HEK293 (cell line): Measurements from ENCODE around the gene RBFOX2.
A peak's percentile ranks its signal among the peaks of the same experiment; 100 is the strongest.

ENCODE experiments used
- CTCF ChIA-PET: fragments of 350-600 bp; formaldehyde crosslinking; extraction: SDS; loops from one replicate; lab custom pipeline; 2021; ENCODE audit warnings: antibody characterized with exemption; lab: Yijun Ruan, JAX
- POLR2A ChIA-PET: fragments of 300-600 bp; formaldehyde crosslinking; extraction: SDS; loops from one replicate; lab custom pipeline; 2020; ENCODE audit warnings: antibody characterized with exemption, inconsistent platforms; lab: Yijun Ruan, JAX
- H3K27ac ChIP-seq: fragments of 200-500 bp; sonication (Bioruptor generic); 2 replicates; pipeline ENCODE4 v1.5.1; 2014; ENCODE audit warnings: low read depth, low read length, control low read depth, inconsistent platforms; ENCODE audit errors: extremely low read depth
- H3K36me3 ChIP-seq, 2 experiments: fragments of 200-500 bp in 1 of 2; sonication (Bioruptor generic) in 1 of 2; 1 replicate in 1 of 2; 2 replicates in 1 of 2; pipeline ENCODE4 v1.5.1; 2014 to 2017; ENCODE audit warnings: inconsistent platforms in 2 of 2, low read length in 2 of 2; ENCODE audit not compliant: control insufficient read depth in 2 of 2, insufficient read depth in 1 of 2
- H3K4me1 ChIP-seq: fragments of 200-500 bp; sonication (Bioruptor generic); 2 replicates; pipeline ENCODE4 v1.5.1; 2014; ENCODE audit warnings: mild to moderate bottlenecking, low read length, inconsistent platforms; ENCODE audit not compliant: control insufficient read depth, insufficient read depth
- H3K4me3 ChIP-seq: 2 replicates; pipeline ENCODE4 v1.5.1; 2011; ENCODE audit warnings: low read depth, mild to moderate bottlenecking, control low read depth, low read length, moderate library complexity
- H3K9me3 ChIP-seq: fragments of 200-500 bp; sonication (Bioruptor generic); 2 replicates; pipeline ENCODE4 v1.5.1; 2014; ENCODE audit warnings: low read depth, low read length, inconsistent platforms; ENCODE audit not compliant: control insufficient read depth, insufficient read depth
- FEZF1 ChIP-seq: fragments of 450-650 bp; formaldehyde crosslinking; IDR thresholded peaks from 2 replicates; pipeline ENCODE4 v1.5.1; 2016; ENCODE audit warnings: missing biosample characterization, missing genetic modification characterization
- GFI1B ChIP-seq: fragments of 450-650 bp; formaldehyde crosslinking; IDR thresholded peaks from 2 replicates; pipeline ENCODE4 v1.5.1; 2016; ENCODE audit warnings: missing biosample characterization, missing genetic modification characterization
- GLIS1 ChIP-seq: fragments of 450-650 bp; formaldehyde crosslinking; IDR thresholded peaks from 2 replicates; pipeline ENCODE4 v1.5.1; 2016; ENCODE audit warnings: missing biosample characterization, missing genetic modification characterization
- HOXC10 ChIP-seq: sonication (generic); formaldehyde crosslinking; IDR thresholded peaks from 2 replicates; pipeline ENCODE4 v1.8.1; 2023; ENCODE audit warnings: mild to moderate bottlenecking, missing genetic modification reagents
- SCRT2 ChIP-seq: fragments of 450-650 bp; formaldehyde crosslinking; IDR thresholded peaks from 2 replicates; pipeline ENCODE4 v1.5.1; 2016; ENCODE audit warnings: missing biosample characterization, missing genetic modification characterization
- ZBTB7A ChIP-seq: fragments of 450-650 bp; formaldehyde crosslinking; IDR thresholded peaks from 2 replicates; pipeline ENCODE4 v1.5.1; 2016; ENCODE audit warnings: low read depth, missing biosample characterization, missing genetic modification characterization
- ZNF169 ChIP-seq: fragments of 450-650 bp; formaldehyde crosslinking; IDR thresholded peaks from 2 replicates; pipeline ENCODE4 v1.5.1; 2016; ENCODE audit warnings: missing biosample characterization, missing genetic modification characterization
- ZNF19 ChIP-seq: fragments of 450-650 bp; formaldehyde crosslinking; IDR thresholded peaks from 2 replicates; pipeline ENCODE4; 2016; ENCODE audit warnings: missing biosample characterization, missing genetic modification characterization, low read depth
- ZNF26 ChIP-seq: fragments of 450-650 bp; formaldehyde crosslinking; IDR thresholded peaks from 2 replicates; pipeline ENCODE4 v1.5.1; 2016; ENCODE audit warnings: missing biosample characterization, missing genetic modification characterization
- ZNF518A ChIP-seq: fragments of 450-650 bp; formaldehyde crosslinking; conservative IDR thresholded peaks from 2 replicates; pipeline ENCODE4 v1.5.1; 2016; ENCODE audit warnings: low read depth, missing biosample characterization, missing genetic modification characterization
- ZNF530 ChIP-seq: fragments of 450-650 bp; formaldehyde crosslinking; IDR thresholded peaks from 2 replicates; pipeline ENCODE4 v1.5.1; 2016; ENCODE audit warnings: low read depth, missing biosample characterization, missing genetic modification characterization
- ZNF621 ChIP-seq: fragments of 450-650 bp; formaldehyde crosslinking; IDR thresholded peaks from 2 replicates; pipeline ENCODE4 v1.5.1; 2017; ENCODE audit warnings: missing biosample characterization, missing genetic modification characterization
- ZNF629 ChIP-seq: fragments of 450-650 bp; formaldehyde crosslinking; IDR thresholded peaks from 2 replicates; pipeline ENCODE4 v1.5.1; 2017; ENCODE audit warnings: missing biosample characterization, missing genetic modification characterization
- ZNF707 ChIP-seq: fragments of 450-650 bp; formaldehyde crosslinking; IDR thresholded peaks from 2 replicates; pipeline ENCODE4 v1.5.1; 2016; ENCODE audit warnings: missing biosample characterization, missing genetic modification characterization
- TF ChIP-seq, protein P1 (sequence below): fragments of 450-650 bp; IDR thresholded peaks from 2 replicates; pipeline ENCODE4 v1.5.1; 2018; ENCODE audit warnings: missing biosample characterization, missing genetic modification characterization
- TF ChIP-seq, protein P2 (sequence below): fragments of 450-650 bp; formaldehyde crosslinking; IDR thresholded peaks from 2 replicates; pipeline ENCODE4 v1.5.1; 2016; ENCODE audit warnings: missing biosample characterization, missing genetic modification characterization, borderline replicate concordance

The RBFOX2 gene

DNA sequence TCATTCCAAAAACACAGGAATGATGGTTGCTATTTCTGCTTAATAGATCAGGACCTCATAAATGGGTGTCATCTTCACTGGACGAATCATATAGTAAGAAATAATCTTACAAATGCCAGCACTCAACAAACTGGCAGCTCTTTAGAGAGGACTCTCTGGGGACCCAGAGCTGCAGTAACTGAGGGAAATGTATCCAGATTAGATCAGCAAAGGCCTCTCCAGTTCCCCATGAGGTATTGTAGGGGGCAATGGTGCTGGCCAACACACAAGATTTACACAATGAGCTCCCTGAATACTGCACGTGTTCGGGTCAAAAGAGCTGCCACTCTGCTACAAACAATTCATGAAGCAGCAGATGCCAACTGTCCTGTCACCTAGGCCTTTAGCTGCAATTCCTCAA lies 110.2 kb downstream of the RBFOX2 start:
- Histone ChIP-seq H3K9me3 (no peaks in the 10 kb centered on the region), H3K4me1 (peaks cover 15% of the 10 kb centered on the region), H3K36me3 (no peaks in the 10 kb centered on the region), H3K27ac (no peak overlapping the region), H3K4me3 (no peak overlapping the region)
- ChIA-PET CTCF (interaction anchor here (0.5 to 3.0 kb wide), 4 partner anchors 147 to 567 kb away, joined by 3 to 11 read pairs (median 4); no protein-coding TSS in a partner anchor), POLR2A (no interaction called here)
- peak; percentile 44 for TF ChIP-seq GLIS1 (tag by site-specific recombination)
- TF ChIP-seq HOXC10 (CRISPR knock-in tag): no peak

DNA sequence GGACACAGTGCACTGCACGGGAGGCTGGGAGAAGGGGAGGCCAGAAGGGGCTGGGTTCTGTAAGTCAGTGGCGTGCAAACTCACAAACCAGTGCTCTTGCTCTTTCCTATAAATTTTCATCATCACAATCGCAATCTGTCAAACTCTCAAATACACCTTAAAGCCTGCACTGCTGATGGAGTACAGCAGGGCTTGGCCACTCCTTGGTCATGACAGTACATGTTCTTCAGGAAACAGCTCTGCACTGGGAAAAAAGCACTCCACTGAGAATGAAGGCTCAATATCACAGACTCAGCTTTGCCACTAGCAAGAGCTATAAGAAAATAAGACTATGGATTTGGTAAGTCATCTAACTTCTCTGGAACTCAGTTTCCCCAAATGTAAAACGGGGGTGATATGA lies 111.0 kb downstream of the RBFOX2 start:
- Histone ChIP-seq H3K4me3 (no peak overlapping the region), H3K27ac (no peak overlapping the region), H3K4me1 (peaks cover 15% of the 10 kb centered on the region), H3K9me3 (no peaks in the 10 kb centered on the region), H3K36me3 (no peaks in the 10 kb centered on the region)
- TF ChIP-seq ZNF621 (tag by site-specific recombination) (no peak), ZNF19 (tag by site-specific recombination) (no peak), ZBTB7A (tag by site-specific recombination) (no peak)
- ChIA-PET POLR2A (interaction anchor here (0.6 kb wide), 1 partner anchor 157 kb away, joined by 3 read pairs; no protein-coding TSS in a partner anchor), CTCF (interaction anchor here (0.9 to 3.0 kb wide), 4 partner anchors 13 to 566 kb away, joined by 3 to 11 read pairs (median 4); no protein-coding TSS in a partner anchor)

- Histone ChIP-seq H3K4me3 (no peak overlapping the region), H3K9me3 (no peaks in the 10 kb centered on the region), H3K4me1 (peaks cover 26% of the 10 kb centered on the region), H3K36me3 (no peaks in the 10 kb centered on the region), H3K27ac (peak overlapping the region; percentile 87)
- ChIA-PET CTCF (interaction anchor here (0.6 to 2.8 kb wide), 12 partner anchors 10 to 564 kb away, joined by 3 to 8 read pairs (median 4); no protein-coding TSS in a partner anchor), POLR2A (interaction anchor here (0.8 to 2.4 kb wide), 4 partner anchors 20 to 113 kb away, joined by 3 to 9 read pairs (median 6); partner anchors contain the start of gene RBFOX2)
- TF ChIP-seq ZNF26 (tag by site-specific recombination) (no peak), ZNF169 (tag by site-specific recombination) (no peak), GFI1B (tag by site-specific recombination) (no peak), FEZF1 (tag by site-specific recombination) (no peak), SCRT2 (tag by site-specific recombination) (no peak), ZNF530 (tag by site-specific recombination) (no peak), ZNF19 (tag by site-specific recombination) (no peak), ZNF629 (tag by site-specific recombination) (no peak), ZNF518A (tag by site-specific recombination) (no peak), ZNF707 (tag by site-specific recombination) (no peak)
- TF ChIP-seq, protein P1, sequence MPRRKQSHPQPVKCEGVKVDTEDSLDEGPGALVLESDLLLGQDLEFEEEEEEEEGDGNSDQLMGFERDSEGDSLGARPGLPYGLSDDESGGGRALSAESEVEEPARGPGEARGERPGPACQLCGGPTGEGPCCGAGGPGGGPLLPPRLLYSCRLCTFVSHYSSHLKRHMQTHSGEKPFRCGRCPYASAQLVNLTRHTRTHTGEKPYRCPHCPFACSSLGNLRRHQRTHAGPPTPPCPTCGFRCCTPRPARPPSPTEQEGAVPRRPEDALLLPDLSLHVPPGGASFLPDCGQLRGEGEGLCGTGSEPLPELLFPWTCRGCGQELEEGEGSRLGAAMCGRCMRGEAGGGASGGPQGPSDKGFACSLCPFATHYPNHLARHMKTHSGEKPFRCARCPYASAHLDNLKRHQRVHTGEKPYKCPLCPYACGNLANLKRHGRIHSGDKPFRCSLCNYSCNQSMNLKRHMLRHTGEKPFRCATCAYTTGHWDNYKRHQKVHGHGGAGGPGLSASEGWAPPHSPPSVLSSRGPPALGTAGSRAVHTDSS (tag by site-specific recombination): peak; percentile 23; the same call in 1 of the 2 replicates
- TF ChIP-seq, protein P2, sequence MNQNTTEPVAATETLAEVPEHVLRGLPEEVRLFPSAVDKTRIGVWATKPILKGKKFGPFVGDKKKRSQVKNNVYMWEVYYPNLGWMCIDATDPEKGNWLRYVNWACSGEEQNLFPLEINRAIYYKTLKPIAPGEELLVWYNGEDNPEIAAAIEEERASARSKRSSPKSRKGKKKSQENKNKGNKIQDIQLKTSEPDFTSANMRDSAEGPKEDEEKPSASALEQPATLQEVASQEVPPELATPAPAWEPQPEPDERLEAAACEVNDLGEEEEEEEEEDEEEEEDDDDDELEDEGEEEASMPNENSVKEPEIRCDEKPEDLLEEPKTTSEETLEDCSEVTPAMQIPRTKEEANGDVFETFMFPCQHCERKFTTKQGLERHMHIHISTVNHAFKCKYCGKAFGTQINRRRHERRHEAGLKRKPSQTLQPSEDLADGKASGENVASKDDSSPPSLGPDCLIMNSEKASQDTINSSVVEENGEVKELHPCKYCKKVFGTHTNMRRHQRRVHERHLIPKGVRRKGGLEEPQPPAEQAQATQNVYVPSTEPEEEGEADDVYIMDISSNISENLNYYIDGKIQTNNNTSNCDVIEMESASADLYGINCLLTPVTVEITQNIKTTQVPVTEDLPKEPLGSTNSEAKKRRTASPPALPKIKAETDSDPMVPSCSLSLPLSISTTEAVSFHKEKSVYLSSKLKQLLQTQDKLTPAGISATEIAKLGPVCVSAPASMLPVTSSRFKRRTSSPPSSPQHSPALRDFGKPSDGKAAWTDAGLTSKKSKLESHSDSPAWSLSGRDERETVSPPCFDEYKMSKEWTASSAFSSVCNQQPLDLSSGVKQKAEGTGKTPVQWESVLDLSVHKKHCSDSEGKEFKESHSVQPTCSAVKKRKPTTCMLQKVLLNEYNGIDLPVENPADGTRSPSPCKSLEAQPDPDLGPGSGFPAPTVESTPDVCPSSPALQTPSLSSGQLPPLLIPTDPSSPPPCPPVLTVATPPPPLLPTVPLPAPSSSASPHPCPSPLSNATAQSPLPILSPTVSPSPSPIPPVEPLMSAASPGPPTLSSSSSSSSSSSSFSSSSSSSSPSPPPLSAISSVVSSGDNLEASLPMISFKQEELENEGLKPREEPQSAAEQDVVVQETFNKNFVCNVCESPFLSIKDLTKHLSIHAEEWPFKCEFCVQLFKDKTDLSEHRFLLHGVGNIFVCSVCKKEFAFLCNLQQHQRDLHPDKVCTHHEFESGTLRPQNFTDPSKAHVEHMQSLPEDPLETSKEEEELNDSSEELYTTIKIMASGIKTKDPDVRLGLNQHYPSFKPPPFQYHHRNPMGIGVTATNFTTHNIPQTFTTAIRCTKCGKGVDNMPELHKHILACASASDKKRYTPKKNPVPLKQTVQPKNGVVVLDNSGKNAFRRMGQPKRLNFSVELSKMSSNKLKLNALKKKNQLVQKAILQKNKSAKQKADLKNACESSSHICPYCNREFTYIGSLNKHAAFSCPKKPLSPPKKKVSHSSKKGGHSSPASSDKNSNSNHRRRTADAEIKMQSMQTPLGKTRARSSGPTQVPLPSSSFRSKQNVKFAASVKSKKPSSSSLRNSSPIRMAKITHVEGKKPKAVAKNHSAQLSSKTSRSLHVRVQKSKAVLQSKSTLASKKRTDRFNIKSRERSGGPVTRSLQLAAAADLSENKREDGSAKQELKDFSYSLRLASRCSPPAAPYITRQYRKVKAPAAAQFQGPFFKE: no peak
These were observed 113.1 kb downstream of the RBFOX2 start for GRCh38 chr22:35915477-35916013.
